COLO668 (cell line): ENCODE measurements around the gene ELANE.
"Not testable (repeated sequence)": the region's sequence is repeated elsewhere in the genome, so short reads cannot be mapped to it uniquely, and the experiment has no call there.

ENCODE experiments used
- DNase-seq: peaks from one replicate; lab custom pipeline; 2025; ENCODE audit not compliant: unreplicated experiment; lab: John Stamatoyannopoulos, UW

ELANE gene

GRCh38 chr19:813219-814151, 38.6 kb upstream of the ELANE start:
- no peak for DNase-seq

- no peak for DNase-seq
These were observed 37.7 kb upstream of the ELANE start for GRCh38 chr19:814152-815078.

DNA sequence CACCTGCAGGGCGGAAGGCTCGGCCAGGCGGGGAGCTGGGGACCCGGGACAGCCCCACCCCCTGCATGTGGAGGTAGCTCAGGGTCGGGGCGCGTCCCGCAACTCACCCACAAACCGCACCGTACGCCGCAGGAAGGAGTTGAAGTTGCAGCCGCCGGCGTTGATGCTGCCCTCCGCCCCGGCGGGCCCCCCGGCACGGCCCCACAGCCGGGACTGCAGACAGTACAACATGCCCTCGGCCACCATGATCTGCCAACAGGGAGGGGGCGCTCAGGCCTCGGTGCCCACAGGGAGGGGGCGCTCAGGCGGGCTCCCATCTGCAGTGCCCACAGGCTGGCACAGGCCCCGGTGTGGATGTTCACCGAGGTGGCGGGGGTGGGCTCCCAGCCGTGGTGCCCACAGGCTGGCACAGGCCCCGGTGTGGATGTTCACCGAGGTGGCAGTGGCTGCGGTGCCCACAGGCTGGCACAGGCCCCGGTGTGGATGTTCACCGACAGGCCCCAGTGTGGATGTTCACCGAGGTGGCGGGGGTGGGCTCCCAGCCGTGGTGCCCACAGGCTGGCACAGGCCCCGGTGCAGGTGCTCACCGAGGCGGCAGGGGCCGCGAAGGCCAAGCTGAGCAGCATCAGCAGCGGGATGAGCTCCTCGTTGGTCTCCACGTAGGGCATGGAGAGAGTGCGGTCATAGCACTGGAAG, 36.9 kb upstream of the ELANE start:
- DNase-seq: no peak

DNA sequence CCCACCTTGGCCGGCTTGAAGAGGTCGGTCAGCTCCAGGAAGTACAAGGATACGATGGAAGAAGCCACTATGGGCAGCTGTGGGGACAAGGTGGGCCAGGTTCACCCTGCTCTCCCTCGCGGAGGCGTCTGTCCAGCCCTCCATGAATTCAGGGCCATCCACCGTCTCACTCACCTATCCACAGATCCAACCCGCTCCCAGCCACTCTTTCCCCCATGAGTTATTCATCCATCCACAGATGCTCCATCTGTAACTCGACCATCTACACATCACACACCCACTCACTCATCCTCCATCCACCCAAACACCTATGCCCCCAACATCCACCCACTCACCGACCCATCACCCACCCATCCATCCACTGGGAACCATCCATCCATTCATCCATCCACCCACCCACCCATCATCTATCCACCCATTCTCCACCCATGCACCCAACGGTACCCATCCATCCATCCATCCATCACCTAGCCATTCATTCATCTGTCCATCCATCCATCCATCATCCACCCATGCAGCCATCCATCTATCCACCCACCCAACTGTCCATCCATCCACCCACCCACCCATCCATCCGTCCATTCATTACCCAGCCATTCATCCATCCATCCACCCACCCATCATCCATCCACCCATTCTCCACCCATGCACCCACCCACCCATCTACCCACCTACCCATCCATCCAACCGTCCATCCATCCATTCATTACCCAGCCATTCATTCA, 36.2 kb upstream of the ELANE start:
- DNase-seq: no peak

DNA sequence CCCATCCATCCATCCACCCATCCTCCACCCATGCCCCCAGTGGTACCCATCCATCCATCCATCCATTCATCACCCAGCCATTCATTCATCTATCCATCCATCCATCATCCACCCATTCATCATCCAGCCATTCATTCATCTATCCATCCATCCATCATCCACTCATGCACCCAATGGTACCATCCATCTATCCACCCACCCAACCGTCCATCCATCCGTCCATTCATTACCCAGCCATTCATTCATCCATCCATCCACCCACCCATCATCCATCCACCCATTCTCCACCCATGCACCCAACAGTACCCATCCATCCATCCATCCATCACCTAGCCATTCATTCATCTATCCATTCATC, 35.6 kb upstream of the ELANE start:
- DNase-seq: no peak

GRCh38 chr19:820212-820611, 31.9 kb upstream of the ELANE start:
- not testable (repeated sequence) for DNase-seq

GRCh38 chr19:821231-821824, 30.8 kb upstream of the ELANE start:
- no peak for DNase-seq

- no peak for DNase-seq
These were observed 30.1 kb upstream of the ELANE start, which contains the start of gene PLPPR3 for GRCh38 chr19:821825-822503. Gene PLPPR3 (minus strand): TSS chr19:821955. CDS start chr19:821559, 396 bp downstream.

- no peak for DNase-seq
These were observed 28.5 kb upstream of the ELANE start for GRCh38 chr19:823565-824121.

DNA sequence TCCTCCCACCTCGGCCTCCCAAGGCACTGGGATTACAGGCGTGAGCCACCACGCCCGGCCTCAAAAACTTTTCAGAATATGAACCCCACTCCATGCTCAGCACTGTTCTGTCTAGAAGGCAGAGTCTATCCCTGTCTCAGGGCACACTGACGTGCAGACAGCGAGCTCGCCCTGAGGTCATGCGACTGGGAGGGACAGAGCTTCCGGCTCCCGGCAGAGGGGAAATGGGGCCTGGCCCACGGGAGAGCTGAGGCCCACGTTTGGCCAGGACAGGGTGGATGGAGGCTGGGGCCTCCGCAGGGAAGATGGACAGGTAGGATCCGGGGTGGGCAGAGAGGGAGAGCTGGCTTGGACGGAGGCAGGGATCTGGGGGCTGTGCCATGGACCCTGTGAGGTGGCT, 27.2 kb upstream of the ELANE start:
- no peak for DNase-seq

DNA sequence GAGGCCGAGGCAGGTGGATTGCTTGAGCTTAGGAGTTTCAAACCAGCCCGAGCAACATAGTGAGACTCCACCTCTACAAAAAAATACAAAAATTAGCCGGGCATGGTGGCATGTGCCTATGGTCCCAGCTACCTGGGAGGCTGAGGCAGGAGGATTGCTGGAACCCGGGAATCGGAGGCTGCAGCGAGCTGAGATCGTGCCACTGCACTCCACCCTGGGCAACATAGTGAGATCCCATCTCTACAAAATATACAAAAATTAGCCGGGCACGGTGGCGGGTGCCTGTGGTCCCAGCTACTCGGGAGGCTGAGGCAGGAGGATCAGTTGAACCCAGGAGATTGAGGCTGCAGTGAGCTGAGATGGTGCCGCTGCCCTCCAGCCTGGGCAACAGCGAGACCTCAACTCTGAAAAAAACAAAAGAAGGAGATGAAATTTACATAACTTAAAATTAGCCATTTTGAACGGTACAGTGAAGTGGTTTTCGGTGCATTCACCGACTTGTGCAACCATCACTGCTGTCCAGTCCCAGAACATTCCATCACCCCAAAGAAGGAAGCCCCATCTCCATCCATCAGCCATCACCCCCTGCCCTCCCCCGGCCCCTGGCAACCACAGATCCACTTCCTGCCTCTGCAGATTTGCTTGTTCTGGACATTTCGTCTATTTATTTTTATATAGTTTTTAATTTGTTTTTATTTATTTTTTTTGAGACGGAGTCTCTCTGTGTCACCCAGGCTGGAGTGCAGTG, 26.0 kb upstream of the ELANE start:
- no peak for DNase-seq

DNA sequence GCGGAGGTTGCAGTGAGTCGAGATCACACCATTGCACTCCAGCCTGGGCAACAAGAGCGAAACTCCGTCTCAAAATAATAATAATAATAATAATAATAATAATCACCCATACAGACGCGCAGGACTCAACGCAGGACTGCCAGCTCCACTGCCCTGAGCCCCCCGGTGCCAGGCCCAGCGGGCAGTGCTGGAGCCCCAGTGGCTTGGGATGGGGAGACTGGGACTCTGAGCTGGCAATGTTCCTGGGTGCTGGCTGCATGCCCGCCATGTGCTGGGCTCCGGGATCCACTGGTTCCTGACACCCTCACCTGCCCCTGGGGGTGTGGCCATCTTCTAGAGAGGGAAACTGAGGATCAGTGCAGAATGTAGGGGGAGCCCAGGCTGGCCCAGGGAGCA, 24.8 kb upstream of the ELANE start:
- no peak for DNase-seq

DNA sequence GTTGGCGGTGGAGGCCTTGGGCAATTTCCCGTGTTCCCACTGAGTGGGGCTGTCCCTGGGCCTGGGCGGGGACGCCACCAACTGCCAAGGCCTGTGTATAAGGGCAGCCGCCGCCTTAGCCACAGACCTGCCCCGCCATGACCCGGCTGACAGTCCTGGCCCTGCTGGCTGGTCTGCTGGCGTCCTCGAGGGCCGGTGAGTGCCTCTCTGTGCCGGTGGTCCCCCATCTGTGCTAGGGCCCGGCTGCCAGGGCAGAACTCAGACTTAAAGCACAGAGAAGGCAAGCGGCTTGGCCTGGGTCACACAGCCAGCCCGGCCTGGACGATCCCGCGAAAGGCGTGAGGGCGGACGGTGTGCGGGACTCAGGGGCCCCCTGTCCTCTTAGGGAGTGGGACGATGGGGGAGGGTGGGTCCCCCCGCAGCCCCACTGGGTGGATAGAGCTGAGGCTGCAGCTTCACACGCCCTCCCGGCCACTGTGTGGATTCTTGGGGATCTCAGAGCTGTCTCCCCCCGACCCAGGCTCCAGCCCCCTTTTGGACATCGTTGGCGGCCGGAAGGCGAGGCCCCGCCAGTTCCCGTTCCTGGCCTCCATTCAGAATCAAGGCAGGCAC, 24.3 kb upstream of the ELANE start, which contains the start of gene AZU1:
TSS of gene AZU1 (plus strand) at position 128 of the 612 bp plus-strand sequence. CDS start at position 138, 10 bp downstream.
- no peak for DNase-seq

- no peak for DNase-seq
These were observed 22.9 kb upstream of the ELANE start for GRCh38 chr19:829129-829758.

GRCh38 chr19:831407-832369, 20.4 kb upstream of the ELANE start:
- no peak for DNase-seq

DNA sequence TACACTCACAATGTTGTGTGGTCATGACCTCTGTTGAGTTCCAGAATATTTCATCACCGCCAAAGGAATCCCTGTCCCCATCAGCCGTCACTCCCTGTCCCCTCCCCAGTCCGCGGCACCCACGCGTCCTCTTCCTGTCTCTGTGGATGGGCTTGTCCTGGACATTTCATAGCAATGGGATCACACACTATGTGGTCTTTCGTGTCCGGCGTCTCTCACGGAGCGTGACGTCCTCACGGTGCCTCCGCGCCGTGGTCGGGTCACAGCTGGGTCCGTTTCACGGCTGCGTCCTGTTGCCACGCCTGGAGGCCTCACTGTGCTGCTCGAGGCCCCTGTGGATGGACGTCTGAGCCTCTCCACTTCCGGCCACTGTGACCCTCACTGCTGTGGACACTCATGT, 17.9 kb upstream of the ELANE start:
- DNase-seq: no peak
